ENCODE measurements around the gene AKAP5. TPM values are rescaled to one million over a fixed set of nuclear protein-coding genes. Genes with fewer than 3 reads are reported as not detected.
A peak's percentile ranks its signal among the peaks of the same experiment; 100 is the strongest.

The AKAP5 gene
- total RNA-seq, 1 donor from 2014 or later: 0.19 TPM

- no peaks in the 10 kb centered on the region for H3K9me3 ChIP-seq (replicated peaks)
- no peak overlapping the region for H3K4me3 ChIP-seq
- no peak for DNase-seq
- no peaks in the 10 kb centered on the region for H3K4me1 ChIP-seq
- no peak for TF ChIP-seq CTCF (IDR thresholded peaks at IDR 0.05; ENCODE audit: borderline replicate concordance)
- no peaks in the 10 kb centered on the region for H3K36me3 ChIP-seq
- intact Hi-C loops (cut with micrococcal nuclease): loop anchor here (10.0 kb wide), 2 partner anchors 51 to 131 kb away; no protein-coding TSS in a partner anchor
- H3K27me3 ChIP-seq (ENCODE audit: low read depth): no peaks in the 10 kb centered on the region
- no peak overlapping the region for H3K27ac ChIP-seq (replicated peaks)
Measured at GRCh38 chr14:64475585-64476273, 10.4 kb downstream of the AKAP5 start.

GRCh38 chr14:64476438-64476837 lies 11.1 kb downstream of the AKAP5 start:
- Histone ChIP-seq H3K27me3 (ENCODE audit: low read depth) (no peaks in the 10 kb centered on the region), H3K36me3 (no peaks in the 10 kb centered on the region), H3K9me3 (replicated peaks) (no peaks in the 10 kb centered on the region), H3K4me1 (no peaks in the 10 kb centered on the region), H3K4me3 (no peak overlapping the region), H3K27ac (replicated peaks) (no peak overlapping the region)
- intact Hi-C loops (cut with micrococcal nuclease): loop anchor here (10.0 kb wide), 2 partner anchors 52 to 132 kb away; no protein-coding TSS in a partner anchor
- no peak for TF ChIP-seq CTCF (IDR thresholded peaks at IDR 0.05; ENCODE audit: borderline replicate concordance)
- DNase-seq: no peak

- H3K4me1 ChIP-seq: no peaks in the 10 kb centered on the region
- intact Hi-C loops (cut with micrococcal nuclease): loop anchor here (10.0 kb wide), 2 partner anchors 54 to 134 kb away; no protein-coding TSS in a partner anchor
- no peaks in the 10 kb centered on the region for H3K36me3 ChIP-seq
- H3K27ac ChIP-seq (replicated peaks): no peak overlapping the region
- H3K27me3 ChIP-seq (ENCODE audit: low read depth): no peaks in the 10 kb centered on the region
- TF ChIP-seq CTCF (IDR thresholded peaks at IDR 0.05; ENCODE audit: borderline replicate concordance): peak; percentile 57
- H3K4me3 ChIP-seq: no peak overlapping the region
- no peak for DNase-seq
- no peaks in the 10 kb centered on the region for H3K9me3 ChIP-seq (replicated peaks)
Measured at GRCh38 chr14:64478634-64479250, 13.4 kb downstream of the AKAP5 start.

DNA sequence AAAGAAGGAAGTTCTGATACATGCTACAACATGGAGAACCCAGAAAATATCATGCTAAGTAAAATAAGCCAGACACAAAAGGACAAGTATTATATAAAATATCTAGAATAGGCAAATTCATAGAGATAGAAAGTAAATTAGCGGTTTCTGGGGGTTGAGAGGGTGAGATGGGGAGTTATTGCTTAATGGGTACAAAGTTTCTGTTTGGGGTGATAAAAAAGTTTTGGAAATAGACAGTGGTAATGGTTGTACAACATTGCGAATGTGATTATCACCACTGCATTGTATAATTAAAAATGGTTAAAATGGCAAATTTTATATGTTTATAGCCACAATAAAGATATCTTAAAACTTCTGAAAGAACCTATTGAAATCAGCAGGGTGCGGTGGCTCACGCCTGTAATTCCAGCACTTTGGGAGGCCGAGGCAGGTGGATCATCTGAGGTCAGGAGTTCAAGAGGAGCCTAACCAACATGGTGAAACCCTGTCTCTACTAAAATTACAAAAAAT lies 23.3 kb downstream of the AKAP5 start:
- Histone ChIP-seq H3K4me3 (no peak overlapping the region), H3K27me3 (ENCODE audit: low read depth) (no peaks in the 10 kb centered on the region), H3K36me3 (peaks cover 49% of the 10 kb centered on the region), H3K9me3 (replicated peaks) (no peaks in the 10 kb centered on the region), H3K4me1 (peaks cover 33% of the 10 kb centered on the region), H3K27ac (replicated peaks) (no peak overlapping the region)
- no peak for TF ChIP-seq CTCF (IDR thresholded peaks at IDR 0.05; ENCODE audit: borderline replicate concordance)
- no peak for DNase-seq
- intact Hi-C loops (cut with micrococcal nuclease): no loop called here

GRCh38 chr14:64491637-64492036 lies 26.3 kb downstream of the AKAP5 start:
- no peak for DNase-seq
- Histone ChIP-seq H3K36me3 (peaks cover 35% of the 10 kb centered on the region), H3K4me1 (peaks cover 45% of the 10 kb centered on the region), H3K9me3 (replicated peaks) (no peaks in the 10 kb centered on the region), H3K4me3 (no peak overlapping the region), H3K27me3 (ENCODE audit: low read depth) (no peaks in the 10 kb centered on the region), H3K27ac (replicated peaks) (peak overlapping the region; percentile 9)
- TF ChIP-seq CTCF (IDR thresholded peaks at IDR 0.05; ENCODE audit: borderline replicate concordance): no peak
- intact Hi-C loops (cut with micrococcal nuclease): no loop called here
